AG10803 (cell line): ENCODE data around the gene PTPN12.

Experiments used
- DNase-seq: peaks from one replicate; pipeline ENCODE4 v3.0.0; 2010; ENCODE audit warnings: low read depth
- H3K4me3 ChIP-seq: 2 replicates; pipeline ENCODE4 v1.5.1; 2011; ENCODE audit warnings: mild to moderate bottlenecking, low read length, control low read depth
- TF ChIP-seq, protein P1 (sequence below): conservative IDR thresholded peaks from 2 replicates; pipeline ENCODE4 v1.5.1; 2011; ENCODE audit warnings: mild to moderate bottlenecking, low read length, control low read depth, inconsistent platforms

Gene PTPN12

DNA sequence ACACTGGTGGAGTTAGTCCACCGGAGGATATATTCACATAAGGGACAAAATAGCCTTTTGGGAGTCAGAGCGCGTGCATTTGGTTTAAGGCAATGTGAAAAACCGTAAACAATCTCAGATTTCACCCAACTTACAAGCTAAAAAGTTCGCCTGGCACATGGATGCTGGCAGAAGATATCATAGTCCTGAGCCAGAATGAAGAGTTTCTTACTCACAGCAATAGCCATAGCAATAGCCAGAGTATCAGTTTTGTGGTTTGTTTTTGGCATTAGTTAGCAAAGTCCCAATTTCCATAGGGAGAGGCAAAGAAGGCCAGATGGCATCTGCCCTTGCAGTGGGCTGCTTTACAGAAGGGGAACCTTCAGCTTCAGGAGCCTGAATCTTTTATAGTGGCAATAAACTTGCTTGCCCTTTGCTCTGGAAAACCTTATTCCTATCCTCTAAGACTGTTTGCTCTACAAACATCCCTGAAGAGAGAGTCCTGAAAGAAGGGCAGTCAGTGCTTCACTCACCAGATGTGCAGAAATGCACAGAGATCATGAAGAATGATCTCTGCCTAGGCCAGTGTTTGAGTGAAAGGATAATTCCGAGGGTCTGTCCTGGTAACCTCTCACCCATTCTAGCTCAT lies 130.5 kb downstream of the PTPN12 start:
- peak; percentile 55 for DNase-seq
- TF ChIP-seq, protein P1, sequence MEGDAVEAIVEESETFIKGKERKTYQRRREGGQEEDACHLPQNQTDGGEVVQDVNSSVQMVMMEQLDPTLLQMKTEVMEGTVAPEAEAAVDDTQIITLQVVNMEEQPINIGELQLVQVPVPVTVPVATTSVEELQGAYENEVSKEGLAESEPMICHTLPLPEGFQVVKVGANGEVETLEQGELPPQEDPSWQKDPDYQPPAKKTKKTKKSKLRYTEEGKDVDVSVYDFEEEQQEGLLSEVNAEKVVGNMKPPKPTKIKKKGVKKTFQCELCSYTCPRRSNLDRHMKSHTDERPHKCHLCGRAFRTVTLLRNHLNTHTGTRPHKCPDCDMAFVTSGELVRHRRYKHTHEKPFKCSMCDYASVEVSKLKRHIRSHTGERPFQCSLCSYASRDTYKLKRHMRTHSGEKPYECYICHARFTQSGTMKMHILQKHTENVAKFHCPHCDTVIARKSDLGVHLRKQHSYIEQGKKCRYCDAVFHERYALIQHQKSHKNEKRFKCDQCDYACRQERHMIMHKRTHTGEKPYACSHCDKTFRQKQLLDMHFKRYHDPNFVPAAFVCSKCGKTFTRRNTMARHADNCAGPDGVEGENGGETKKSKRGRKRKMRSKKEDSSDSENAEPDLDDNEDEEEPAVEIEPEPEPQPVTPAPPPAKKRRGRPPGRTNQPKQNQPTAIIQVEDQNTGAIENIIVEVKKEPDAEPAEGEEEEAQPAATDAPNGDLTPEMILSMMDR: no peak
- H3K4me3 ChIP-seq: no peak overlapping the region

GRCh38 chr7:77674878-77675277 lies 137.8 kb downstream of the PTPN12 start:
- DNase-seq: peak; percentile 8
- H3K4me3 ChIP-seq: no peak overlapping the region
- TF ChIP-seq, protein P1: no peak

DNA sequence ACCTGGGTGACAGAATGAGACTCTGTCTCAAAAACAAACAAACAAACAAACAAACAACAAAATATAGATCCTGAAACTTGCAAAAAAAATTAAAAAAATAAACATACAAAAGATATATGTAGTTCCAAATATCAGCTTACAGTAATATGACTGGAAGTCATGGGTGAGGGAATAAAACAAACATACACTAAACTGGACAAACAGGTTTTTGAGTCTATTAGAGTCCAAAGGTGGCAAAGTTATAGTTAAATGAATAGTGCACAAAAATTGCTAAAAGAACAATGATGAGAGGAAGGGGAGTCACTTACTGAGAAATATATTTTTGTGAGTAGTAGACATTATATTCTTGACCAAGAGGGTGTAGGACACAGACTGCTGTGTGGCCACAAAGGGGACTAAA lies 142.5 kb downstream of the PTPN12 start:
- no peak overlapping the region for H3K4me3 ChIP-seq
- TF ChIP-seq, protein P1: no peak
- no peak for DNase-seq

- DNase-seq: no peak
Observed at GRCh38 chr7:77680266-77680665, 143.2 kb downstream of the PTPN12 start.

DNA sequence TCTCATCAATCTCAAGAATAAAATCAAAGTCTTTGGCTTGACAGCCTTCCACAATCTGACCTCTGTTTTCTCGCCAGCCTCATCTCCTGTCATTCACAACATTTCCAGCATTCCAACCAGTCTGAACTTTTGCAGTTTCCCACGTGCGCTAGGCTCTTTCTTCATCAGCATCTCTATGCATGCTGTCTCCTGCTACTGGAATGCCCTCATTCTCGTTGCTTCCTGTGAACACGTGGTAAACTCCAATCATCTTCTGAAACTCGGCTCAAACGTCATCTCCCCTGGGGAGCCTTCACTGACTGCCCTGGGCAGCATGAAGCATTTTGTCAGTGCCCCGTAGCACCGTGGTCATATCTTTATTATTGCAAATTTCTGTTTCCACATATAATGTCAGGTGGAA lies 146.9 kb downstream of the PTPN12 start:
- peak; percentile 89 for DNase-seq
- TF ChIP-seq, protein P1: no peak
- no peak overlapping the region for H3K4me3 ChIP-seq

More at GRCh38 chr7:77680266-77680665, 143.2 kb downstream of the PTPN12 start:
- TF ChIP-seq, protein P1: no peak
- H3K4me3 ChIP-seq: no peak overlapping the region

GRCh38 chr7:77685233-77685632 lies 148.1 kb downstream of the PTPN12 start:
- TF ChIP-seq, protein P1: no peak
- no peak overlapping the region for H3K4me3 ChIP-seq
- peak; percentile 64 for DNase-seq

DNA sequence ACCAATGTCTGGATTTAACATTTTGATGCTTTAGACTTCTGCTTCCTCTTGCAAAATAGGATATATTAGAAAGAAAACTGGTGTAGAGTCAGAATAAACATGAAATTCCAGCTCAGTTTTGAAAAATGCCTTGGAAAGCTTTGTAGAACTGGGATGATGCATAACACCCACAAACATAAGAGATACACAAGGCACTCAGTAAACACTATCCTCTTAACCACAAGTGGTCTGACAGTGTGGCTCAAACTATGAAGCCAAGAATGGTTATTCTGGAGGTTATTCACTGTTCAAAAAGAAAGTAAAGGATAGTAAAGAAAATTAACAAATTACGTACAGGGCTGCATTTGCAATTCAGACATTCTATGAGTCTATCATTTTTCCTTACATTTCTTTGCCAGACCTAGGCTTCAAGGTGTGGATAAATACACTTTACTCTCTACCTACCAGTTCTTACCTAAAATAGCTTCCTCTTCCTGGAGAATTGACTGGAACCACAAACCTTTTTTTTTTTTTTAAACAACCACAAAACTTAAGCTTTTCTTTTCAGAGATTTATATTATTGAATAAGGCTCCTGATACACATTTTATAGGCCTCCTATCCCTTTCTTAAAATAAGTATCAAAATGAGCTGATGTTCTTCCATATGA lies 150.1 kb downstream of the PTPN12 start:
- TF ChIP-seq, protein P1: no peak
- no peak overlapping the region for H3K4me3 ChIP-seq
- DNase-seq: peak; percentile 73
